ENCODE measurements around the gene LRP2.

- TF ChIP-seq, protein P1, sequence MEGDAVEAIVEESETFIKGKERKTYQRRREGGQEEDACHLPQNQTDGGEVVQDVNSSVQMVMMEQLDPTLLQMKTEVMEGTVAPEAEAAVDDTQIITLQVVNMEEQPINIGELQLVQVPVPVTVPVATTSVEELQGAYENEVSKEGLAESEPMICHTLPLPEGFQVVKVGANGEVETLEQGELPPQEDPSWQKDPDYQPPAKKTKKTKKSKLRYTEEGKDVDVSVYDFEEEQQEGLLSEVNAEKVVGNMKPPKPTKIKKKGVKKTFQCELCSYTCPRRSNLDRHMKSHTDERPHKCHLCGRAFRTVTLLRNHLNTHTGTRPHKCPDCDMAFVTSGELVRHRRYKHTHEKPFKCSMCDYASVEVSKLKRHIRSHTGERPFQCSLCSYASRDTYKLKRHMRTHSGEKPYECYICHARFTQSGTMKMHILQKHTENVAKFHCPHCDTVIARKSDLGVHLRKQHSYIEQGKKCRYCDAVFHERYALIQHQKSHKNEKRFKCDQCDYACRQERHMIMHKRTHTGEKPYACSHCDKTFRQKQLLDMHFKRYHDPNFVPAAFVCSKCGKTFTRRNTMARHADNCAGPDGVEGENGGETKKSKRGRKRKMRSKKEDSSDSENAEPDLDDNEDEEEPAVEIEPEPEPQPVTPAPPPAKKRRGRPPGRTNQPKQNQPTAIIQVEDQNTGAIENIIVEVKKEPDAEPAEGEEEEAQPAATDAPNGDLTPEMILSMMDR (conservative IDR thresholded peaks at IDR 0.05; ENCODE audit: low read depth, low read length): no peak
- TF ChIP-seq SMC3 (IDR thresholded peaks at IDR 0.05; ENCODE audit: low read depth, low read length) (no peak), CEBPB (IDR thresholded peaks at IDR 0.05; ENCODE audit: low read depth, low read length) (no peak), CHD1 (IDR thresholded peaks at IDR 0.05; ENCODE audit: low read depth, low read length) (no peak), POLR2A (IDR thresholded peaks at IDR 0.05; ENCODE audit: low read depth, low read length) (no peak), NFE2L2 (IDR thresholded peaks at IDR 0.05; ENCODE audit: low read depth, low read length) (no peak), RFX5 (IDR thresholded peaks at IDR 0.05; ENCODE audit: low read depth, low read length) (no peak), USF2 (IDR thresholded peaks at IDR 0.05; ENCODE audit: low read depth, low read length) (no peak)
- TF ChIP-seq, protein P2, sequence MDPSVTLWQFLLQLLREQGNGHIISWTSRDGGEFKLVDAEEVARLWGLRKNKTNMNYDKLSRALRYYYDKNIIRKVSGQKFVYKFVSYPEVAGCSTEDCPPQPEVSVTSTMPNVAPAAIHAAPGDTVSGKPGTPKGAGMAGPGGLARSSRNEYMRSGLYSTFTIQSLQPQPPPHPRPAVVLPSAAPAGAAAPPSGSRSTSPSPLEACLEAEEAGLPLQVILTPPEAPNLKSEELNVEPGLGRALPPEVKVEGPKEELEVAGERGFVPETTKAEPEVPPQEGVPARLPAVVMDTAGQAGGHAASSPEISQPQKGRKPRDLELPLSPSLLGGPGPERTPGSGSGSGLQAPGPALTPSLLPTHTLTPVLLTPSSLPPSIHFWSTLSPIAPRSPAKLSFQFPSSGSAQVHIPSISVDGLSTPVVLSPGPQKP (IDR thresholded peaks at IDR 0.05; ENCODE audit: borderline replicate concordance, low read depth, low read length): no peak
Observed at GRCh38 chr2:169087757-169088379, 274.5 kb downstream of the LRP2 start.
